GM13977 (cell line): ENCODE measurements around the gene UNC13C.

Source experiments
- DNase-seq: peaks from one replicate; pipeline ENCODE4 v3.0.0; 2012; ENCODE audit warnings: low spot score
- CTCF ChIP-seq: IDR thresholded peaks from 2 replicates; pipeline ENCODE4 v1.5.1; 2012; ENCODE audit warnings: mild to moderate bottlenecking, control low read depth; ENCODE audit not compliant: insufficient read depth; ENCODE audit errors: extremely low read depth, missing control alignments
- in situ Hi-C: fragments of 300-500 bp; cut with MboI; formaldehyde crosslinking; loops from one replicate; pipeline ENCODE4 v1.12.0; 2022; ENCODE audit warnings: low sequenced_read_pairs, low pct_unique_long_range_greater_than_20kb, mixed read lengths, inconsistent platforms; ENCODE audit not compliant: unreplicated experiment

The UNC13C gene

GRCh38 chr15:54017251-54017650 lies 39.0 kb downstream of the UNC13C start:
- no peak for TF ChIP-seq CTCF
- in situ Hi-C loops = no loop called here

DNA sequence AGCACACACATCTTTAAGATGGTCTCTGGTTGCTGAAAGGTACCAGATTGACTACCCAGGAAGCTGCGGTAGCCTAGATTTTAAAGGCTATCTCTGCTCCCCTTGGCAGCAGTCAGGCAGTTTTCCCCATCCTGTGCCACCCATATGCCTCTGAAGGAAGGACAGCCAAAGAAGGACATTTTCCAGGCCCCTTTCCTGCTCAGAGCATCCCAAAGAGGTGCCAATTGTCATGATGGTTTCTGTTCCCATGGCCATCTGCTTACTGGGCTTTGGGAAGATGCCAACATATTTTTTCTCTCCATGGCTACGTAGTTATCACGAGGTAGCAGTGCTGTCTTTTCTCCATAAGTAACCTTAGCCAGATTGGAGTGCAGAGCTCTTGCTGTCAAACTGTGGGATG lies 39.7 kb downstream of the UNC13C start:
- in situ Hi-C loops = no loop called here
- DNase-seq = no peak
- TF ChIP-seq CTCF = no peak

More at GRCh38 chr15:54017251-54017650, 39.0 kb downstream of the UNC13C start:
- no peak for DNase-seq

GRCh38 chr15:54026258-54026657 lies 48.0 kb downstream of the UNC13C start:
- in situ Hi-C loops = no loop called here
- no peak for TF ChIP-seq CTCF
- no peak for DNase-seq

DNA sequence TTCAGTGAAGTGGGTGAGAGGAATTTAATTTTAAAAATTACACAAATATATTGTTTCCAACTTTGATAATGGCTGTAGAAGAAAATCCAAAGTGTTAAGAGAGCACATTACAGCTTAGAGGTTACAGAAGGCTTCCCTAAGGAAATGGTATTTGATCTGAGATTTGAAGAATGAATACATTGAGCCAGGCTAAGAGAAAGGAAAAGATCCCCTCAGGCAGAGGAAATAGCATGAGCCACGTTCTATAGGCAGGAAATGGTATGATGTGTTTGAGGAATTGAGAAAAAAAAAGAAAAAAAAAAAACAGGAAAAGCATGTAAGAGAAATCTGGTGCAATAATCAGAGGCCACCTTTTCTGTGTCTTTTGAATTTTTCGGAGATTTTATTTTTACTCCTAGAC lies 48.6 kb downstream of the UNC13C start:
- in situ Hi-C loops = no loop called here
- no peak for DNase-seq
- no peak for TF ChIP-seq CTCF

- in situ Hi-C loops = no loop called here
- DNase-seq = no peak
- no peak for TF ChIP-seq CTCF
These were observed 50.8 kb downstream of the UNC13C start for GRCh38 chr15:54029081-54029480.

DNA sequence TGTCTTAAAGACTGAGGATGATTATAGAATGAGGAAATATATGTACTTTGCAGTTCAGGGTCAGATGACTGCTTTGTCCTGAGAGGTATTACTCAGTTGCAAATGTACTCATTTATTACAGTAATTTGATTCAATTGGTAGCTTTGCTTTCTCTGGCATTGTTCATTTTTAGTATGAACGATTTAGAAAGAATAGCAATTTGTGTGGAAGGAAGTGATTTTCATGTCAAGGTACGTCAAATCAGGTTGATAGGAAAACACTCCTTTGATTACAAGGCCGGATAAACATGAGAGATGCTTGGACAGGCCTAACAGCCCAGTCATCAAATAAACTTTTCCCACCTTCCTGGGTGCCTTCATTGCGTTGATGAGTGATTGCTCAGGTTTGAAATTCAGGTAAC lies 53.8 kb downstream of the UNC13C start:
- TF ChIP-seq CTCF = no peak
- in situ Hi-C loops = no loop called here
- no peak for DNase-seq

GRCh38 chr15:54033356-54033860 lies 55.2 kb downstream of the UNC13C start:
- no peak for DNase-seq
- in situ Hi-C loops = no loop called here
- no peak for TF ChIP-seq CTCF
